B cell (primary cell): ENCODE results near the gene HLA-DRB1. TPM values are rescaled to one million over a fixed set of nuclear protein-coding genes. Genes with fewer than 3 reads are reported as not detected.

ENCODE experiments used
- ATAC-seq: fragments of 200-7000 bp; cut with Tn5 transposase; one replicate; pipeline ENCODE4 v1.10.0; 2021; ENCODE audit warnings: low read depth, mild to moderate bottlenecking, moderate number of reproducible peaks, moderate library complexity
- CTCF ChIA-PET: fragments of 350-600 bp; sonication (Branson Sonifier 250); formaldehyde crosslinking; loops from one replicate; lab custom pipeline; 2021; ENCODE audit warnings: antibody characterized with exemption, inconsistent platforms; lab: Charles Lee
- POLR2A ChIA-PET: fragments of 350-600 bp; sonication (Branson Sonifier 250); formaldehyde crosslinking; loops from one replicate; lab custom pipeline; 2021; ENCODE audit warnings: antibody characterized with exemption; lab: Charles Lee
- DNase-seq: peaks from one replicate; pipeline ENCODE4 v3.0.0; 2013
- H2AFZ ChIP-seq: 2 replicates; pipeline ENCODE4 v1.6.1; 2012; ENCODE audit warnings: mild to moderate bottlenecking, low read depth, low read length; ENCODE audit not compliant: insufficient read depth, poor library complexity, severe bottlenecking
- H3K27ac ChIP-seq, 2 donors: 1 replicate in 1 of 2; 2 replicates in 1 of 2; pipeline ENCODE4 v1.5.1; 2012 to 2013; ENCODE audit warnings: low read length in 2 of 2, mild to moderate bottlenecking in 2 of 2, moderate library complexity in 1 of 2
- H3K27me3 ChIP-seq, 4 experiments: fragments of 200-600 bp in 1 of 4; sonication (generic) in 1 of 4; replicated peaks in 1 of 4; 1 replicate in 2 of 4; 2 replicates in 2 of 4; pipeline versions ENCODE4 v1.6.1 to v1.7.0; 2013 to 2016; ENCODE audit warnings: low read length in 3 of 4, mild to moderate bottlenecking in 2 of 4, mixed read lengths in 1 of 4, moderate library complexity in 1 of 4; ENCODE audit not compliant: insufficient read depth in 4 of 4, control insufficient read depth in 3 of 4; ENCODE audit errors: control extremely low read depth in 1 of 4
- H3K36me3 ChIP-seq, 2 experiments: replicated peaks in 1 of 2; 1 replicate in 1 of 2; 2 replicates in 1 of 2; pipeline versions ENCODE4 v1.6.1 to v1.7.1; 2013; ENCODE audit warnings: low read length in 1 of 2; ENCODE audit not compliant: insufficient read depth in 2 of 2, control insufficient read depth in 1 of 2; ENCODE audit errors: control extremely low read depth in 1 of 2, extremely low read depth in 1 of 2
- H3K4me1 ChIP-seq, 2 donors: fragments of 200-600 bp in 1 of 2; sonication (generic) in 1 of 2; 1 replicate in 1 of 2; 2 replicates in 1 of 2; pipeline versions ENCODE4 v1.5.1 to v1.6.1; 2013 to 2017; ENCODE audit warnings: low read length in 2 of 2; ENCODE audit not compliant: control insufficient read depth in 2 of 2, insufficient read depth in 2 of 2
- H3K4me2 ChIP-seq: replicated peaks from 2 replicates; pipeline ENCODE3; 2012; ENCODE audit warnings: mild to moderate bottlenecking, low read depth, low read length; ENCODE audit not compliant: poor library complexity, severe bottlenecking
- H3K4me3 ChIP-seq, 5 experiments: fragments of 200-600 bp in 1 of 5; sonication (generic) in 1 of 5; 1 replicate in 3 of 5; 2 replicates in 2 of 5; pipeline versions ENCODE4 v1.5.1 to v1.7.0; 2011 to 2016; ENCODE audit warnings: low read length in 4 of 5, mild to moderate bottlenecking in 4 of 5, low read depth in 2 of 5, control low read depth in 1 of 5, moderate library complexity in 1 of 5; ENCODE audit not compliant: insufficient read depth in 1 of 5; ENCODE audit errors: control extremely low read depth in 1 of 5, extremely low read depth in 1 of 5
- H3K79me2 ChIP-seq: fragments of 200-600 bp; sonication (generic); one replicate; pipeline ENCODE4 v1.6.0; 2016; ENCODE audit warnings: low read length; ENCODE audit not compliant: control insufficient read depth, insufficient read depth
- H3K9ac ChIP-seq: fragments of 200-600 bp; sonication (generic); 2 replicates; pipeline ENCODE4 v1.6.1; 2017; ENCODE audit warnings: mild to moderate bottlenecking, low read length, moderate library complexity
- H3K9me3 ChIP-seq, 3 donors: one replicate each; pipeline versions ENCODE4 v1.6.1 to v1.7.1; 2013; ENCODE audit warnings: low read length in 2 of 3; ENCODE audit not compliant: control insufficient read depth in 2 of 3, insufficient read depth in 1 of 3; ENCODE audit errors: control extremely low read depth in 1 of 3
- H4K20me1 ChIP-seq: 2 replicates; pipeline ENCODE4 v1.6.0; 2012; ENCODE audit warnings: mild to moderate bottlenecking, low read length; ENCODE audit not compliant: insufficient read depth, control insufficient read depth, poor library complexity, severe bottlenecking
- H3K27ac Mint-ChIP-seq: one replicate; pipeline ENCODE4 v1.8.0; 2021; ENCODE audit warnings: mixed read lengths
- H3K27me3 Mint-ChIP-seq: one replicate; pipeline ENCODE4 v1.8.0; 2021; ENCODE audit warnings: mixed read lengths
- H3K4me1 Mint-ChIP-seq: one replicate; pipeline ENCODE4 v1.8.0; 2021; ENCODE audit warnings: mixed read lengths
- H3K4me3 Mint-ChIP-seq: one replicate; pipeline ENCODE4 v1.8.0; 2021; ENCODE audit warnings: mixed read lengths
- H3K9me3 Mint-ChIP-seq: one replicate; pipeline ENCODE4 v1.8.0; 2022; ENCODE audit warnings: mixed read lengths; ENCODE audit not compliant: insufficient read depth
- EZH2 ChIP-seq: IDR thresholded peaks from 2 replicates; pipeline ENCODE4 v1.6.1; 2012; ENCODE audit warnings: borderline replicate concordance, low read depth, mild to moderate bottlenecking, moderate library complexity, low read length; ENCODE audit not compliant: insufficient read depth, poor library complexity, severe bottlenecking
- WGBS: methylation state at CpG from one replicate; pipeline ENCODE4 v1.1.5; 2013; ENCODE audit warnings: missing lambda C conversion rate; ENCODE audit not compliant: insufficient coverage; 5-methylcytosine and 5-hydroxymethylcytosine counted together
- intact Hi-C: fragments of 100-400 bp; cut with micrococcal nuclease; formaldehyde crosslinking; loops from one replicate; pipeline ENCODE4 v1.10.0; 2022
- polyA plus RNA-seq: library from polyadenylated mRNA; depleted of rRNA; stranded (reverse); fragments of >200 nt; gene quantifications from 2 replicates; pipeline ENCODE4 v1.2.3, GENCODE V29; 2012
- total RNA-seq, 2 donors: library from RNA; stranded (reverse); fragments of 120-200 nt in 1 of 2; gene quantifications; 1 replicate in 1 of 2; 2 replicates in 1 of 2; pipeline versions ENCODE4 v1.2.3 to v1.2.4, GENCODE V29; 2013 to 2022
- TF ChIP-seq, protein P1 (sequence below): fragments of 200-600 bp; IDR thresholded peaks from one replicate; pipeline ENCODE4 v1.8.0; 2022; ENCODE audit warnings: antibody characterized with exemption, mild to moderate bottlenecking

Gene HLA-DRB1
- total and polyA plus RNA-seq, 2 donors (not counting 1 experiment from before 2014, with no cell fraction given): 559 to 1,240 TPM

DNA sequence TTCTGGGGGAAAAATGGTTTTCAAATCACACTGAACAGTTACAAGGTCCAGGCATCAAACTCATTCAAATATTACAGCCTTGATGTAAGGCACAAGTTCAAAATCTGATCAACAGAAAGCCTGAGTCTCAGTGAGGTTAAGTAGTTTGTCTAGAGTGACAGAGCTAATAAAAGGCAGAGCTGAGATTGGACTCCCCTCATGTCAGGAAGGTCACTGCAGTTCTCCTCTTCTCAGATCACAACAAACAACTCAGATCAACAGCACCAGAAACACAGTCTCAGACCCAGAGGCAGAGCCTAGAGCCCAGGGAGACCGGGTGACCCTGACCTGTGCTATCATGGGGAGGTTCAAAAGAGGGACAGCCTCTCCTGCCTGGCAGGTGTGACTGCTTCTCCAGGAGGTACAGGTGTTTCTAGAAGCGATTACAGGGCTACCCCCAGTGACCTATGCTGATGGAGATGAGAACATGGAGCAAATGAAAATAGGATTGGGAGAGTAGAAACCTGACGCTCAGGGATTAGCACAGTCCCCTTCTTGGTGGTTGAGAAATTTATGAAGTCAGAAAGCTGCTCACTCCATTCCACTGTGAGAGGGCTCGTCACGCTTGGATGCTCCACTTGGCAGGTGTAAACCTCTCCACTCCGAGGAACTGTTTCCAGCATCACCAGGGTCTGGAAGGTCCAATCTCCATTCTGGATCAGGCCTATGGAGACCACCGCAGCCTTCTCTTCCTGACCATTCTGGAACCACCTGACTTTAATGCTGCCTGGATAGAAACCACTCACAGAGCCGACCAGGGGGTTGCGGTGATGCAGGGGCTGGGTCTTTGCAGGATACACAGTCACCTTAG, 35.3 kb downstream of the HLA-DRB1 start:
- Histone ChIP-seq H3K79me2 (peaks cover 7% of the 10 kb centered on the region), H3K36me3 (peaks cover 0 to 10% of the 10 kb centered on the region in 2 experiments), H2AFZ (no peak overlapping the region), H3K4me1 (peaks cover 4 to 9% of the 10 kb centered on the region in 2 donors), H3K4me2 (no peak overlapping the region), H3K4me3 (no peak overlapping the region), H3K27ac (peak overlapping the region in 1 of 2 donors; percentile 59), H3K27me3 (no peaks in the 10 kb centered on the region), H3K9ac (no peak overlapping the region), H4K20me1 (peaks cover 8% of the 10 kb centered on the region), H3K9me3 (no peaks in the 10 kb centered on the region)
- Mint-ChIP-seq H3K27ac (peak overlapping the region; percentile 59), H3K27me3 (no peaks in the 10 kb centered on the region), H3K4me1 (peaks cover 24% of the 10 kb centered on the region), H3K4me3 (no peak overlapping the region), H3K9me3 (no peaks in the 10 kb centered on the region)
- TF ChIP-seq, protein P1, sequence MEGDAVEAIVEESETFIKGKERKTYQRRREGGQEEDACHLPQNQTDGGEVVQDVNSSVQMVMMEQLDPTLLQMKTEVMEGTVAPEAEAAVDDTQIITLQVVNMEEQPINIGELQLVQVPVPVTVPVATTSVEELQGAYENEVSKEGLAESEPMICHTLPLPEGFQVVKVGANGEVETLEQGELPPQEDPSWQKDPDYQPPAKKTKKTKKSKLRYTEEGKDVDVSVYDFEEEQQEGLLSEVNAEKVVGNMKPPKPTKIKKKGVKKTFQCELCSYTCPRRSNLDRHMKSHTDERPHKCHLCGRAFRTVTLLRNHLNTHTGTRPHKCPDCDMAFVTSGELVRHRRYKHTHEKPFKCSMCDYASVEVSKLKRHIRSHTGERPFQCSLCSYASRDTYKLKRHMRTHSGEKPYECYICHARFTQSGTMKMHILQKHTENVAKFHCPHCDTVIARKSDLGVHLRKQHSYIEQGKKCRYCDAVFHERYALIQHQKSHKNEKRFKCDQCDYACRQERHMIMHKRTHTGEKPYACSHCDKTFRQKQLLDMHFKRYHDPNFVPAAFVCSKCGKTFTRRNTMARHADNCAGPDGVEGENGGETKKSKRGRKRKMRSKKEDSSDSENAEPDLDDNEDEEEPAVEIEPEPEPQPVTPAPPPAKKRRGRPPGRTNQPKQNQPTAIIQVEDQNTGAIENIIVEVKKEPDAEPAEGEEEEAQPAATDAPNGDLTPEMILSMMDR: no peak
- TF ChIP-seq EZH2: no peak
- DNase-seq (no peak), ATAC-seq (no peak)
- POLR2A ChIA-PET: interaction anchor here (1.0 kb wide), 1 partner anchor 27 kb away, joined by 3 read pairs; no protein-coding TSS in a partner anchor
- CTCF ChIA-PET: no interaction called here
- intact Hi-C loops: no loop called here
- 90% methylated on average over 2 of the region's 9 CpGs for WGBS
